CD4-positive, alpha-beta T cell treated with Interferon gamma for 1 hour (primary cell): ENCODE results near the gene ANKRD39.
A peak's percentile ranks its signal among the peaks of the same experiment; 100 is the strongest.

Experiments
- DNase-seq: peaks from one replicate; pipeline ENCODE4 v3.0.0-alpha.2; 2020

Gene ANKRD39

DNA sequence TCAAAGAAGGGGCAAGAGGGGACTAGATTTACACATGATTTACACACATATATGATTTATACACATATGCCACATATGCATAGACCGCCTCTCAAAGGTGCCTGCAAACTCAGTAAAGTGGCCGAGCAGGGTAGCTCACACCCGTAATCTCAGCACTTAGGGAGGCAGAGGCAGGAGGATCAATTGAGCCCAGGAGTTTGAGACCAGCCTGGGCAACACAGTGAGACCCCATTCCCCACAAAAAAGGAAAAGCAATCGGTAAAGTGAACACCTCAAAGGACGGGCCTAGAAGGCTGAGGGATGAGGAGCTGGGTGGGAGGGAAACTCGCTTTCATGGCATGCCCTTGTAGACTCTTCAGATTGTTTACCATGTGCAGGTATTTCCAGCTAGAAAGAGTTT, 5.1 kb downstream of the ANKRD39 start:
- no peak for DNase-seq

DNA sequence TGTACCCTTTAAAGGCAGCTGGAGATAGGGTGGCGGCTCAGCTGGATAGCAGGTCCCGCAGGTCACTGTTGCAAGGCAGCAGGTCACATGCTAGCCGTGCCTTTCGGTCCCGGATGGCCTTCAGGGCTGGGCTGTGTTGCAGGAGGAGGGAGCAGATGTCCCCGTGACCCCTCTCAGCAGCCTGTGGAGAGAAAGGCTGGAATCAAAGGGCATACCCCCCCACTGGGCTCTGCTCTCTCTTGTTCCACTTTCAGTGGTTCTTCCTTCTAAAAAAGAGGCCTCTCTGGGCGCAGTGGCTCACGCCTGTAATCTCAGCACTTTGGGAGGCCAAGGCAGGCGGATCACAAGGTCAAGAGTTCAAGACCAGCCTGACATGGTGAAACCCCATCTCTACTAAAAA, 9.6 kb downstream of the ANKRD39 start:
- no peak for DNase-seq

DNA sequence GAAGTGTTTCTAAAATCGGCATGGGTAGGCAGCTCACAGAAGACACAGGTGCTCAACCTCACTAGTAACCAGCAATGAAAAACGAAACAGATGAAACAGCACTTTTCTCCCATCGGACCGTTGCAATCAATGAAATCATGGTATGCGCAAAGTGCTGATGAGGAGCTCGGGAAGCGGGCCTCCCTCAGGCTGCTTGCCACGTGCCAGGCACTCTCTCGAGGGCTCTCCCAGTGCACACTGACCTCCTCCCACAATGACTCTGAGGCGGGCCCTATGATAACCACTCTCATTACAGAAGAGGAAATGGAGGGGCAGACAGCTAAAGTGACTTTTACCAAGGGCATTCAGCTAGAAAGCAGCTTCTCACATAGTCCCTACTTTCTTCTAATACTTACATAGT, 10.2 kb downstream of the ANKRD39 start:
- no peak for DNase-seq

DNA sequence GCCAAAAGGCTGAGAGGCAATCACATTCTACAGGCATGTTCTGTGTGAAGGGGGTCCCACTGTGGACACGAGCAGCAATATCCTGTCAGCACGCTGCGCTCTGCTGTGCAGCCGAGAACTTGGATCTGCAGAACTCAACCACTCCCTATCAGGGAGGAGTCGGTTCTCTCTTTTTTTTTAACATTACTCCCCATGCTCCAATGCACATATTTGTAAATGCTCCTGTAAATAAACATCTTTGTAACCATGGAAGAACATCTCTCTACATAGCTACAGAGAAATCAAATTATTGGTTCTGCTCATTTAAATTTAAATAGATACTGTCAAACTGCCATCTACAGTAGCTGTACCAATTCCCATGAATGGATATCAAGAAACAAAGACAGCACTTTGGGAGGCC, 11.0 kb downstream of the ANKRD39 start:
- no peak for DNase-seq

DNA sequence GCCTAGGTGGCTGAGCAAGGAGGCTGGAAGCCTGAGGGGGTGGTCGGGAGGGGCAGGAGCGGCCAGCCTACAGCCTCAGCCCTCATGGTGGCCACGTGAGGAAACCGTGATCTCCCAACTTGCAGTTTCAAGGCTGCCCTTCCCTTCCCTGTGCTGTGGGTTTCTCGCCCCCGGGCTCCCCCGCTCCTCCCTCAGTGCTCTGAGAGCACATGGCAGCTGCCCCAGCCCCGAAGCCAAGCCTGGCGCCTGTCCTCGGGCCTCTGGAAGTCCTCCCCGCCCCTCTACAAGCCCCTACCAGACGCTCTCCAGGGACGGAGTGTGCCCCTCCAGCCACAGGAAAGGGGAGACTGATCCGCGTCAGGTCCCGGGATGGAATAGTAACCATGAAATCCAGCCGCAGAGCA, 13.4 kb downstream of the ANKRD39 start:
- DNase-seq, result no peak

DNA sequence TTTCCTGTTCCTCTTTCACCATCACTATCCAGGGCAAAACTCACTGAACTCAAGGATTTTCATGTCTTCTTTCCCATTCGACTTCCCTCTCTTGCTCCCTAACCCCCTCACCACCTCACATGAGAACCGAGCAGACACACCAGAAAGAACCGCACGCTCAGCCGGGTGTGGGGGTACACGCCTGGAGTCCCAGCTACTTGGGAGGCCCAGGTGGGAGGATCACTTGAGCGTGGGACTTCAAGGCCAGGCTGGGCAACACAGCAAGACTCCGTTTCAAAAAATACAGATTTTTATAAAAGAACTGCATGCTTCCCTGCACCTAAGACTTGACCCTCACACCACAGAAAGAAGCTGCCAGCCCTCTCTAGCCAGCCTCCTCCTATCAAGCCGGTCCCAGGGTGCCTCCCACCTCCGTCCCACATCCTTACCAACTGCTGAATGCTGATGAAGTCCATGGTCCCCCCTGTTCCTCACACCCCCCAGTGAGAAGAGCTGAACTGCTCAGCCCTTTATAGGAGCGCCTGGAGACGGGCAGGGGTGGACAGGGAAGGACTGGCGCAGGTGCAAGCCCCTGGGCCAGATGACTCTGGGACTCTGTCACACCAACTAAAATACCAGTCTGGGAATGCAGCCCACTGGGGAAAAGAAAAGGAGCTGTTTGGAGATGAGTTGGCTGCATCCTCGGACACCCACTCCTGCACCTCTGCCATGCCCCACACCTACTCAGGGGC, 14.1 kb downstream of the ANKRD39 start, which contains the start of gene ANKRD23:
TSS of gene ANKRD23 (minus strand) at position 484 of the 731 bp plus-strand sequence. CDS start at position 455, 29 bp downstream.
- no peak for DNase-seq

DNA sequence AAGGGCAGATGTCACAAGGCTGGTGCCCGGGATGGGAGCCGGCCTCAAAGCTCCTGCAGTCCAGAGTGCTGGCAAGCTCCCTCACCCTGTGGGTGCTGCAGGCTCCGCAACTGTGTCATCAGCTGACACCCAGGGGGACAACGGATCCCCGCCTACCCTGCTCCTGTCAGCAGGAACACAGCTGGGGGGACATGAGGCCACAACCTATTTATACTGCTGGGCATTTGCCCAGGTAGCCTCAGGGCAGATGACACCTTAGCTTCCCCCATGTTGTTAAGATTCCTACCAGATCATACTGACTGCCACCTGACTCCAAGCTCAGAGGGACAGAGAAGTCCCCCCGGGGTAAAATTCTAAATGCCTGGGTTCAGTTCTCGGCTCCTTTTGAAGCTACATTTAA, 15.2 kb downstream of the ANKRD39 start:
- DNase-seq, result no peak

DNA sequence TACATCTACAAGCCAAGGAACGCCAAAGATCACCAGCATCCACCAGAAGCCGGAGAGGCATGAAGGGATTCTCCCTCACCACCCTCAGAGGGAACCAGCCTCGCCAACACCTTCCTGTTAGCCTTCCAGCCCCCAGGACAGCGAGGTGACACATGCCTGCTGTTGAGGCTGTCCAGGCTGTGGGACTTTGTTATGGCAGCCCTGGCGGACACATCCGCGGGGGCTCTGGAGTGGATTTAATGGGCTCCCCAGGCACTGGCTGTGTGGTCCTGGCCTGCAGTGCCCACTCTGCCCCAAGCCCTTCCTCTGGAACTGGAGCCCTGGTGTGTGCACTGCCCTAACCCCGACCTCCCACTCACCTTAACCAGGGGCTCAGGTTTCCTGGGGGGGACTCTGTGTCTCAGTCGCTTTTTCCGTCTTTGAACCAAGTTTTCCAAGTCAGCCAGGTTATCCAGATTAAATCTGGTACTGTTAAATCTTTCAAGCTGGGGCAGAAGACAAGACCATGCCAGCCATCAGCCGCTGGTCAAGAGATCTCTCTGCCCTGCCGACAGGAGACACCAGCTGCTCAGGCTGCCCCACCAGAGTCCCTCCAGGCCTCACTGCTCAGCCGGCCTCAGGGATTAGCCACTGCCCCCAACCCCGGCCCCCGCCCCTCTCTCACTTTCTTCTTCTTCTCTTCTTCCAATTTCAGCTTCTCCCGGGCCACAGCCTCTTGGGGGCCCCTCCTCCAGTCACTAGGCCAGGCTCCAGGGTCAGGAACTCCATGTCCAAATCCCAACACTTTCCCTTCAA, 15.9 kb downstream of the ANKRD39 start:
- DNase-seq, result no peak

DNA sequence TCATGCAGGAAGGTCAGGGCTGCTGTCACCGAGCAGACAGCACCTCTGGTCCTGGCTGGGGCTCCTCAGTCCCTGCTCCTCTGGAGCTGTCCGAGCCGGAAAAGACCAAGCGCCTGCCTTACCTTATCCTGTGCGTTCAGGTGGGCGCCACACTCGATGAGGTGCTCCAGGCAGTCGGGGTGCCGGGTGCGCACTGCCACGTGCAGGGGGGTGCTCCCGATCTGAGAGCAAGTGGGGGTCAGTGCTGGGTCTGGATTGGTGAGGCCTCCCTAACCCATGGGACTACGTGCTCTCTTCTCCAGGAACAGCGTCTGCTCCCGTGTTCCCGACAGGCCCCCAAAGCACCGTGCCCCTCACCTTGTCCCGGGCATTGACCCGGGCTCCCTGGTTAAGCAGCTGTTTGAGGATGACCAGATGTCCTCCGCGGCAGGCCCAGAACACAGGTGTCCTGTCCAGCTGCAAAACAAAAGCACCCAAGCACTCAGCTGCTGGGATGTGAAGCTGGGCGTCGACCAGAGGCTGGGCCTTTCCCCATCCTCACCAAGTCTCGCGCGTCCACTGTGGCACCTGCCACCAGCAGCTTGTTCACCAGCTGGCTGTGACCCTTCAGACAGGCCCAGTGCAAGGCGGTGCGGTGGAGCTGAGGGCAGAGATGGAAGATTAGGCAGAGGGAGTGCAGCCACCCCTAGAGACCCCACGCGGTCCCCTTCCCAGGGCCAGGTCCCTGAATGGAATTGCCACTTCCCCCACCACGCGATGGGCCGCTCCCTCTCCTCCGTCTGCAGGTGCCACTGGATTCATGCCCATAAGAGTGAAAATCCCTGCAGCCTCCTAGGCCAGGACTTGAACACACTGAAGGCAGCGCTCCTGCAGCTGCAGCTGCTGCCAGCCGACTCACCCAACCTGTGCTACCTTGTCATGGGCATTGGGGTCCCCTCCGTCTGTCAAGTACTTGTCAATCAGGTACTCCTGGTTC, 17.7 kb downstream of the ANKRD39 start:
- no peak for DNase-seq

DNA sequence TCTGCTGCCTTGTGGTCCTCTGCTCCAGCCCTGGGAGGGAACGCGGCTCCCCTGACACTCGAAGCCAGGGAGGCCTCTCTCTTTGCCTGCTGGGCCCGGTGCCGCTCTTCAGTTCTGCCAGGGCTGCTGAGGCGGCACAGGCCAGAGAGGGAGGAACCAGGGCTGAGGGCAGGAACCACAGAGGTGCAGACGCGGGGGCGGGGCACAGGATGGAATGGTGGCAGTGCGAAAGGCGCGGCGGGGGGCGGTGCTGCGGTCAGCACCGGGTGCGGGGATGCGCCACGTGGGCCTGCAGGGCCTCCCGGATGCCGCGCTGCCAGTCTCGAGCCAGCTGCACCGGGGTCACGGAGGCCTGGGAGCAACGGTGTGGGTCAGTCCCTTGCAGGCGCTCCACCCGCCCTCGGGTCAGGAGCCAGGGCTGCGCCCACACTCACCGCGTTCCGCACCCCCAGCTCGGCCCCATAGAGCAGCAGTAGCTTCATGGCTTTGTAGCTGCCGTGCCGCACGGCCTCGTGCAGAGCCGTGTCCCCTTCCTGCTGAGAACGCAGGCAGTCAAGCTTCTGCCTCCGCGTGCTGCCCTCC, 18.4 kb downstream of the ANKRD39 start:
- DNase-seq, result peak; percentile 77

DNA sequence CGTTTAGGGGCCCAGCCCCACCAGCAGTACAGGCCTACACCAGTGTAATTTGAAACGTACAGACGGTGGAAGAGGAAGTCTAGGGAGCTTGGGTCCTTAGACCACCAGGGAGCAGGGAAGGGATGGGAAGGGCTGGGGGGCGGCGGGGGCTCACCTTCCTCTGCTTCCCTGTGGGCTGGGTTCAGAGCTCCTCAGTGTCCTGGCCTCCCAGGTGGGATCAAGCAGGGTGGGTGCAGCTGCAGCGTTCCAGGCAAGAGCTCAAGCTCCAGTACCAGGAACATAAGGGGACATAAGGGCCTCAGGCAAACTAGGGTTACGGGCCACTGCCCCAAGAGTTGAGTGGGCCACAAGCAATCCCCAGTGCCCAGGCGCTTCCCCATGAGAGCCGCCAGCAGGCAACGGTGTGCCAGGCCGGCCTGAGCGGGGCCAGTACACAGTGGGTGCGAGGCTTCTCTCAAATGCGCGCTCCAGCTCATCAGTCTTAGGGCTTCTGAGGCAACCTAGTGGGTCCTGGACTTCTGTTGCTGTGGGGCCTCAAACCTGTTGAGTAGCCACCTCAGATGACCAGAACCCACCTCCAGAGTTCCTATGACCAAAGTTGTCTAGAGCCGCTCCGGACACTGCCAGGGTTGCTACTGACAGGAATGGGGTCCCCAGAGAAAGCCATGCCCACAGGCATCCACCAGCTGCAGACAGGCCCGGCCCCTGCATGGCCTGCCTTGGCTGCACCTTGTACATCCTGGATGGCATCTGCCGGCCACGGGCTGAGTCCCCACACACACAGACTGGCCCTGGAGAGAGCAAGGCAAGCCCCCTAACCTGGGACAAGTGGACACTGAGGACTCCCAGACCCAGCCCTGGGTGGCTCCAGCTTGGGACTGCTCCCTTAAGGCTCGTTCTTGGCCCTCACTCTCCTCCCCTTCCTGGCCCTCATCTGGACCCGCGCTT, 19.2 kb downstream of the ANKRD39 start:
- no peak for DNase-seq

DNA sequence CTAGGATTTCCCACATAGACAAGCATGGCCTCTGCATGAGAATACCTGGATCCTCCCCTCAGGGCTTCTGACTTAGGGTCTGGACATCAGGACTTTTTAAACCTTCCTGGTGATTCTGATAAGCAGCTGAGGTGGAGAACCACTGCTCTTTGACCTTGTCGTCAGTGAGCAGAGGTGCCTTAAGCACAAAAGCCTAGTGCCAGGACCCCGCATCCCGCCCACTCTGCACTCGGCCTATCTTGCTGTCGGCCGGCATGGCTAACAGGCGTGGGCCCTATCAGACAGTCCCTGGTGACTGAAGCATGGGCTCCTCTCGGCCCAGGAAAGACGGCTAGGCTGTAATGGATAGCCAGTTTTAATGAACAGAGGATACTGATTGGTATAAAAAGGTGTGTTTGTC, 20.2 kb downstream of the ANKRD39 start:
- DNase-seq, result no peak

DNA sequence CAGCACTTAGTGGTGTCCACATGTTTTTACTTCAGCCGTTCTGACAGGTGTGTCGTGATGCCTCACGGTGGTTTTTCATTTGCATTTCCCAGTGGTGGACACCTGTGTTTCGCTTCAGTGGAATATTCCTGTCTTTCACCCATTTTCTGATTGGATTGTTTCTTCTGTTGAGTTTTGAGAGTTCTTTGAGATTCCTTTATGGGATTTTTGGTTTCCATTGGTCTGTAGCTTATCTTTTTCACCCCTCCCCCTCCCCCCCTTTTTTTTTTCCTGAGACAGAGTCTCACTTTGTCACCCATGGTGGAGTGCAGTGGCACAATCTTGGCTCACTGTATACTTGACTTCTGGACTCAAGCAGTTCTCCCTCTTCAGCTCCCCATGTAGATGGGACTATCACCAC, 22.0 kb downstream of the ANKRD39 start:
- DNase-seq, result no peak

DNA sequence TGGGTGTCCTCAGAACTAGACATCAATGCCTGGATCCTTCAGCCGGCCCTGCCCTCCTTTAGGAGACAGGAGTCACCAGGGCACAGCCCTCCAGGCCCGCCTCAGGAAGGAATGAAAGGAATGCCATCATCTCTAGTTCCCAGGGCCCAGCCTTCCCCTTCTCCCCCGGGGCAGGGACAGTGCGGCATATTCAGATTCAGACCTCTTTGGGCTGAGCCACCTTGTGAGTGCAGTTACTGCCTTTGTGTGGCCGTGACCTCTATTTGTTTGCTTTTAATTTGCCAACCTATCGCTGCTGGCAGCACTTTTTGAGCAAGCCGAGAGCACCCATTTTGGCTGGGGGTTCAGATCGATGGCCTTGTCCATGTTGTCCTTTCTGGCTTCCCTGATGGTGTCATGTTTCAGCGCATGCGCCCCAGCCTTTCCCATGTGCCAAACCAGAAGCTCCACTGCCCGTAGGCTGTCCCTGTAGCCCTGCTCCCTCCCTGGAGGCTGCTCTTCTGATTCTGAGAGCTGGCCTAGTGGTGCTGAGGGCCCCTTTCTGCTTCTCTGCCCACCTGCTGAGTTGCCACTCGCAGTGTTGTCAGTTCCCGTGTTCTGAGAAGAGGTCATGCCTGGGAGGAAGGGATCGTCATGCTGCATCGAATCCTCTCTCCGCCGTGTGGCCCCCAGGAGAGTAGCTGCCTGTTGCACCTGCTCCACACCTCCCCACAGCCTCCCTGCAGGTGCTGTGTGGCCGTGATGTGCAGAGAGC, 24.9 kb downstream of the ANKRD39 start:
- no peak for DNase-seq

DNA sequence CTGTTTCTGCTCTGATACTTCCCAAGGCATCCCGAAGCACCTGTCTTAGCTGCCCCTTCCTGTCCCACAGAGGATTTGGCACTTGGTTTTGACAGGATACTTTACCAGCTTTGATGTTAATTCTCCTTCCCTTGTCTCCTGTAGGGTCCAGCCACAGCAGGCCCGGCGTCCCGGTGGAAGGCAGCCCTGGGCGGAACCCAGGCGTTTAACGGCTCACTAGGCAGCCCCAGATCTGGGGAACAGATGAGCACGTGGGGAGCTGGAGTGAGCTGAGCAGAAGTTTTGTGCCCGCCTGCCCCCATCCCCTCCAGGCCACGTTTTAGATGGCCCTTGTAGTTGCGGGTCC, 25.4 kb downstream of the ANKRD39 start:
- DNase-seq, result no peak

DNA sequence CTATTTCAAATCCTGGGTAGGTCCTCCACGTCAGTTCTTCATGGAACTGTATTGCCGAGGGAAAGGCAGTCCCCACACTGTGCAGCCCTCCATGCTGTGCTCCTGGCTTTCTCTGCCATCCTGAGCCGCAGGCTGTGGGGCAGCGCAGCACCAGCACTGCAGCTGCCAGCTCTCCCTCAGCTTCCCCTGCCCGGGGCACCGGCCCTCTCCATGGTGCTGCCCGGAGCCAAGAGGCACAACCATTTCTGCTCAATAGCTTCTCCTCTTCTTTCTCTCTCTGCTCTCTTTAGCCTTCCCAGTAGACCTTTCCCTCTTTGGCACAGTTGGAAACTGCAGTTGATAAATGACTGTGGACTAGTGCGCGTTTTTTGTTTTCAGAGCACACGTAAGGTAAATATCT, 26.1 kb downstream of the ANKRD39 start:
- no peak for DNase-seq

DNA sequence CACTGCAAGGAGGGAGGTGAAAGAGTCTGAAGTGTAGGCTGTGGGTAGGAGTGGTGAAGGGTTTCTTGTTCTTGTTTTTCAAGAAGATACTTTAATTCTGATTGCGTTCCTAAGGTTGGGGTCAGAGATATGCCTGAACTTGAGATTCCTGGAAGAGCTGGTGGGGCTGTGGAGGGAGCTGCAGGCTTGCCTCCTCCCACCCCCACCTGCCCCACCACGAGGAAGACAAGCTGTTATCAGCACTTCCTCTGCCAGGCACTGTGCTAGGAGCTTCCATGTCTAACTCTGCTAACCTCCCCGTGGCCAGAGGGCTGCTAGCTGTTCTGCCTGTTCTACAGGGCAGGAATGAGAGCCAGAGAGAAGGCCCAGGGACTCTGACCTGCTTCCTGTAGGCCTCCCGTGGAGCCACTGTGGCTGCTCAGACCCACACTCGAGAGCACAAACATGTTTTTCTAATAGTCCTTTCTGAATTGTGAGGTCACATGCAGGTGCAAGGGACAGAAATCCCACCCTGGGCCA, 27.7 kb downstream of the ANKRD39 start:
- no peak for DNase-seq

DNA sequence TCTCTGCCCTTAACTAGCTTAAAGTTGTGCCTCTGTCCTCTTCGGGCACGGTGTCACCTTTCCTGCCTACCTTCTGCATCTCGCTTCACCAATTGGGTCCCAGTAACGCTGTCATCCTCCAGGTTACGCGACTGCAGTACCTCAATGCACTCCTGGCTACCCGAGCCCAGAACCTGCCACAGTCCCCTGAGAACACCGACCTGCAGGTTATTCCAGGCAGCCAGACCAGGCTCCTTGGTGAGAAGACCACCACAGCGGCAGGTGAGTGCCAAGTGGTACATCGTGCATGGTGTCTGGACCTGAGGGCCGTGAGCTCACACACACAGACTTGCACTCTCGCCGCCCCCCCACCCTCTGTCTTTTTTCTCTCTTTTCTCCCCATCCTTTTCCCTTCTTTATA, 28.9 kb downstream of the ANKRD39 start:
- DNase-seq, result no peak

DNA sequence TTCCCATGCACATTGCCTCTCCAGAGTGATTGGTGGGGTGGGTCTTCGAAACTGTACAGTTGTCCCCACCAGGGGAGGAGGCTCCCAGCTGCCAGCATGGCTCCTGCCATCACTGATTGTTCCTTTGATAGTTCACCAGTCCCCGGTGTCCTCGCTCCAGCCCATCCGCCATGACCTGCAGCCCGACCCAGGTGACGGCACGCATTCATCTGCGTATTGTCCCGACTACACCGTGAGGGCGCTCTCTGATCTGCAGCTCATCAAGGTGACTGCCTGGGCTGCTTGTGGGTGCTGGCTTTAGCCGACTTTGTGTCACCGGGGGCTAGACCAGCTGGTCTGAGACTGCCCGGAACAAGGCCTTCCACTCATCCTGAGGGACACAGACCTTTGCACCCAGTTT, 29.4 kb downstream of the ANKRD39 start:
- no peak for DNase-seq

DNA sequence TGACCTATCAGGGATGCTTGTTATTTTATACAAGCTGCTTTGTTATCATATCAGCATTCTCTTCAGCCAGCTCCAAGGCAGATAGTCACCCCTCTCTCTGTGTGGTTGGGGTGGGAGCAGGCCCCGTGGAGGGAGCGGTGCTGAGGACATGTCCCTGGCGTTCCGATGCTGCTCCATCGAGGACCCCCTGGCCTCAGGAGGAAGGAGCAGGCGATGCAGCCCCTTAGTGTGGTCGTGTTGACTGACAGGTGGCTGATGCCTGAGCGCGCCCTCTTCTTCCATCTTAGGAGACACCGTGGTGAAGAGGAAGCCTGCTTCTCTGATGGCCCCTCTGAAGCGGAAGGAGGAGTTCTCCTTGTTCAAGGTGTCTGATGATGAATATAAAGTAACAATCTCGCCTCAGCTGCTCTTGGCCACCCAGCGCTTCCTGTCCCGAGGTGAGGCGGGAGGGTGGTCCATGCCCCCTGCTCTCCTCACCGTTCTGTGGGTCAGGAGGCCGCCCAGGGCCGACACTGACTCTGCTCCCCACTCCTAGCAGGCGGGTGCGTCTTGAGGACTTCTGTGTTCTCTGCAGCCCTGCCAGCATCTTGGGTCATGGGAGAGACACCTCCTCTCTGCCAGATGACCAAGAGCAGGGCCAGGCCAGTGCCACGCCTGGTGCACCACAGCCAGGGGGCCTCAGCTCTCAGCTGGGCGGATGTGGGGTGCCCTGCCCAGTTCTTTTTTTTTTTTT, 31.1 kb downstream of the ANKRD39 start:
- no peak for DNase-seq
